ENCODE data around the gene FERMT2.

Gene FERMT2

DNA sequence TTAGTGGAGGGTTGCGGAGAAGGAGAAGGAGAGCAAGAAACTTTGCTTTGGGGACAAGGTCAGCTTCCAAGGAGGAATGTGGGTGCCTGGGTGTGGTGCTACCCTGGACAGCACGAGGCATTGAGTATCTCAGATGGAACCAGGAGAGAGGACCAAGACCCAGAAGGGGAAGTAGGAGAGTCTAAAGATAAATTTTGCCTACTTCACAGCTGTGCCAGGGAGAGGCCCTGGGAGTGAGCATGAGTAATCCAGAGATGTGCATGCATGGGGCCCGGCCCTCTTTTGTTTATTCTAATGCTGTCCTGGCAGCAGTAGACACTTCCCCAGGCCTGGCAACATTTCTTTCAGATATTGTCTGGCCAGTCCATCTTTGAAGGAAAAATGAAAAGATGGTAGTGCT lies 110.0 kb downstream of the FERMT2 start:
- H3K79me2 ChIP-seq (ENCODE audit: insufficient read depth, low read depth) = no peaks in the 10 kb centered on the region
- H3K9ac ChIP-seq = no peak overlapping the region
- H3K27me3 ChIP-seq (ENCODE audit: insufficient read depth, low read depth) = no peaks in the 10 kb centered on the region
- no peak for TF ChIP-seq CTCF (conservative IDR thresholded peaks at IDR 0.05; ENCODE audit: low read depth, low read length)
- no peak overlapping the region for H3K4me3 ChIP-seq (IDR thresholded peaks at IDR 0.05; ENCODE audit: insufficient read depth, low read depth, low read length)
- no peaks in the 10 kb centered on the region for H4K20me1 ChIP-seq (ENCODE audit: insufficient read depth)
- no peak overlapping the region for H2AFZ ChIP-seq (ENCODE audit: low read depth)
- no peaks in the 10 kb centered on the region for H3K36me3 ChIP-seq (ENCODE audit: insufficient read depth)
- H3K4me1 ChIP-seq (ENCODE audit: low read depth, poor library complexity, severe bottlenecking) = no peaks in the 10 kb centered on the region
- H3K27ac ChIP-seq = no peak overlapping the region
- no peak overlapping the region for H3K4me2 ChIP-seq

- no peaks in the 10 kb centered on the region for H3K79me2 ChIP-seq (ENCODE audit: insufficient read depth, low read depth)
- H3K9ac ChIP-seq = no peak overlapping the region
- H3K27me3 ChIP-seq (ENCODE audit: insufficient read depth, low read depth) = no peaks in the 10 kb centered on the region
- no peaks in the 10 kb centered on the region for H3K4me1 ChIP-seq (ENCODE audit: low read depth, poor library complexity, severe bottlenecking)
- no peak overlapping the region for H2AFZ ChIP-seq (ENCODE audit: low read depth)
- H3K4me3 ChIP-seq (IDR thresholded peaks at IDR 0.05; ENCODE audit: insufficient read depth, low read depth, low read length) = no peak overlapping the region
- TF ChIP-seq CTCF (conservative IDR thresholded peaks at IDR 0.05; ENCODE audit: low read depth, low read length) = no peak
- no peaks in the 10 kb centered on the region for H4K20me1 ChIP-seq (ENCODE audit: insufficient read depth)
- no peak overlapping the region for H3K27ac ChIP-seq
- no peaks in the 10 kb centered on the region for H3K36me3 ChIP-seq (ENCODE audit: insufficient read depth)
- no peak overlapping the region for H3K4me2 ChIP-seq
Measured at GRCh38 chr14:52837451-52837850, 113.4 kb downstream of the FERMT2 start.

- no peaks in the 10 kb centered on the region for H3K79me2 ChIP-seq (ENCODE audit: insufficient read depth, low read depth)
- no peak overlapping the region for H3K27ac ChIP-seq
- H3K9ac ChIP-seq = no peak overlapping the region
- no peak overlapping the region for H2AFZ ChIP-seq (ENCODE audit: low read depth)
- H3K4me3 ChIP-seq (IDR thresholded peaks at IDR 0.05; ENCODE audit: insufficient read depth, low read depth, low read length) = no peak overlapping the region
- no peak for TF ChIP-seq CTCF (conservative IDR thresholded peaks at IDR 0.05; ENCODE audit: low read depth, low read length)
- H3K36me3 ChIP-seq (ENCODE audit: insufficient read depth) = no peaks in the 10 kb centered on the region
- no peak overlapping the region for H3K4me2 ChIP-seq
- no peaks in the 10 kb centered on the region for H4K20me1 ChIP-seq (ENCODE audit: insufficient read depth)
- no peaks in the 10 kb centered on the region for H3K27me3 ChIP-seq (ENCODE audit: insufficient read depth, low read depth)
- H3K4me1 ChIP-seq (ENCODE audit: low read depth, poor library complexity, severe bottlenecking) = no peaks in the 10 kb centered on the region
Measured at GRCh38 chr14:52836063-52836462, 114.8 kb downstream of the FERMT2 start.

DNA sequence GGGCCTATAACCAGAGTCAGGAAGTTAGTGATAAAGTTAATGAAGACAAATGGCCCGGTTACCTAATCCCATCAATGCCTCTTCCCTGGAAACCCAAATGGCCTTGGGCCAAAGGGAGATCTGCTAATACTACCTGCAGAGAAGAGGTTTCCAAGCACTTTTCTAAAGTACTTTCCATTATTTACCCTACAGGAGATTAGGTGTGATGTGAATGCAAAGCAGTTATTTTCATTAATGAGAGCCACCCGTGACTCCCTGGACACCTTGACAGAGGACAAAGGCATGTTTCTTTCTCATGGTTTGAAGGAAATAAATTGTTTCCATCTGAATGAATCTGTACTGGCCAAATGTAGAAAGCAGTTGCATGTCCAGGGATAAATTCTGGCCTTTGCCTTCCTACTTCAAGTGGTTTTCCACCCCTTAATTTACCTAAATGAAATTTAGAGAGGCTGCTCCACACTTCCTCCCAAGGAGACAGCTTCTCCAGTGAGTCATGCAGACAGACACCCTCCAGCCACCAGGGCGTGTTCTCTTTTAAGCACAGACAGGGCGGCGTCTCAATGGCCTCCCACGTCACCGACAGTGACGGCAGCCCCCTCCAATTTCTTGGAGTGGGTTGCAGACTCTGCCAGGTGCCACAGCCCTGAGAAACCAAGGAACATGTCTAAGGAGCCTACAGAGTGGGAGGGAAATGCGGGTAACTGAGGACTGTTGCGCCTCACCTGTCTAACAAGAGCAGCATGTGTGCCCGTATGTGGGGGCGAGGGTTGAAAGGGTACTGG lies 115.5 kb downstream of the FERMT2 start:
- Histone ChIP-seq H4K20me1 (ENCODE audit: insufficient read depth) (no peaks in the 10 kb centered on the region), H3K79me2 (ENCODE audit: insufficient read depth, low read depth) (no peaks in the 10 kb centered on the region), H3K27ac (no peak overlapping the region), H3K36me3 (ENCODE audit: insufficient read depth) (no peaks in the 10 kb centered on the region), H3K9ac (no peak overlapping the region), H3K27me3 (ENCODE audit: insufficient read depth, low read depth) (no peaks in the 10 kb centered on the region), H3K4me1 (ENCODE audit: low read depth, poor library complexity, severe bottlenecking) (no peaks in the 10 kb centered on the region), H3K4me2 (no peak overlapping the region), H2AFZ (ENCODE audit: low read depth) (no peak overlapping the region), H3K4me3 (IDR thresholded peaks at IDR 0.05; ENCODE audit: insufficient read depth, low read depth, low read length) (no peak overlapping the region)
- TF ChIP-seq CTCF (conservative IDR thresholded peaks at IDR 0.05; ENCODE audit: low read depth, low read length) = no peak

All from KMS-11 (cell line).